ENCODE measurements around the gene MAPK13.
A peak's percentile ranks its signal among the peaks of the same experiment; 100 is the strongest.

MAPK13 gene

DNA sequence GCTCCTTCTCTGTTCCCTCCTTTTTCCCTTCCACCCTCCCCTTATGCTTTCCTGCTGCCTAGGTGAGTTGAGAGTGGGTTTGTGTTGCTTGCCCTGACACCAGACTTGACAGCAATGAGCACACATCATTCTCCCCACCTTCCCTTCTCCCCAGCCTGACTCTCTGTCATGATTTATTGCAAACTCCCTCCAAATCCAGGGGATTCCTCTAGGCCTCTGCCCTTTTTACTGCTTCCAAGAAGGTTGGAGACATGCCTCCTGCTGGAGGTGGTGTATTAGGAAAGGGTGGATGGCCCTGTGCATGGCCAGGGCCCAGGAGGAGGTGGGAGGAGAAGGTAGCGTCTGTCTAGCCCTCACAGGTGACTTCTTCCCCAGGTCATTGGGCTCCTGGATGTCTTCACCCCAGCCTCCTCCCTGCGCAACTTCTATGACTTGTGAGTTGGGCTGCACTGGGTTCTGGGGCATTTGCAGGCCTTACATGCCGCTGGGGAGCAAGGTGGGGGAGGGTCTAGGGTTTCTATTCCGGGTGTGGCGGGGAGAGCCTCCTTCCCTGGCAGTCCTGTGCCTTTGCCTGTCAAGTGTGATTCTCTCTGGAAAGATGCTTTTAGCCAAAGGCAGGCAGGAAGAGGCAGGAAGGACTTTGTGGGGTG, 2.1 kb downstream of the MAPK13 start:
- DNase-seq (ENCODE audit: low spot score) = no peak
- TF ChIP-seq, protein P1, sequence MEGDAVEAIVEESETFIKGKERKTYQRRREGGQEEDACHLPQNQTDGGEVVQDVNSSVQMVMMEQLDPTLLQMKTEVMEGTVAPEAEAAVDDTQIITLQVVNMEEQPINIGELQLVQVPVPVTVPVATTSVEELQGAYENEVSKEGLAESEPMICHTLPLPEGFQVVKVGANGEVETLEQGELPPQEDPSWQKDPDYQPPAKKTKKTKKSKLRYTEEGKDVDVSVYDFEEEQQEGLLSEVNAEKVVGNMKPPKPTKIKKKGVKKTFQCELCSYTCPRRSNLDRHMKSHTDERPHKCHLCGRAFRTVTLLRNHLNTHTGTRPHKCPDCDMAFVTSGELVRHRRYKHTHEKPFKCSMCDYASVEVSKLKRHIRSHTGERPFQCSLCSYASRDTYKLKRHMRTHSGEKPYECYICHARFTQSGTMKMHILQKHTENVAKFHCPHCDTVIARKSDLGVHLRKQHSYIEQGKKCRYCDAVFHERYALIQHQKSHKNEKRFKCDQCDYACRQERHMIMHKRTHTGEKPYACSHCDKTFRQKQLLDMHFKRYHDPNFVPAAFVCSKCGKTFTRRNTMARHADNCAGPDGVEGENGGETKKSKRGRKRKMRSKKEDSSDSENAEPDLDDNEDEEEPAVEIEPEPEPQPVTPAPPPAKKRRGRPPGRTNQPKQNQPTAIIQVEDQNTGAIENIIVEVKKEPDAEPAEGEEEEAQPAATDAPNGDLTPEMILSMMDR (IDR thresholded peaks at IDR 0.05; ENCODE audit: borderline replicate concordance, control extremely low read depth, extremely low read depth, insufficient read depth, missing control alignments) = no peak
- in situ Hi-C loops (cut with MboI; ENCODE audit: low sequenced_read_pairs, unreplicated experiment) = no loop called here

DNA sequence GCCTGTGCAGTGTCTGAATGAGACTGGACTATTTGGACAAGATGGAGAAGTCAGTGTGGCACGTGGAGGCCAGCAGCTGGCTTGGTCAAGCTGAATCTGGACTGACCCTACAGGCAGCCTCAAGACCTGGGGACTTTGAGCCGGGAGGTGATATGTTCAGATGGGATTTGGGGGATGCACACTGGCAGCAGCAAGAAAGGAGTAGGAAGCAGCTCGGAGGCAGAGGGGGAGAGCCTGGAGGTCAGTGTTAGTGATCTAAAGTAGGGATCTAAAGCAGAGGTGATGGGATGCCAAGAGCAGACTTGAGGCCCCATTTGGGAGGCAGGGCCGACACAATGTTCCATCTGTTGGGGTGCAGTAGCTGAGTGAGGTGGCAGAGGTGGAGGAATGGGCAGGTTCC, 2.8 kb downstream of the MAPK13 start:
- no peak for DNase-seq (ENCODE audit: low spot score)
- in situ Hi-C loops (cut with MboI; ENCODE audit: low sequenced_read_pairs, unreplicated experiment) = no loop called here
- TF ChIP-seq, protein P1 (IDR thresholded peaks at IDR 0.05; ENCODE audit: borderline replicate concordance, control extremely low read depth, extremely low read depth, insufficient read depth, missing control alignments) = no peak

DNA sequence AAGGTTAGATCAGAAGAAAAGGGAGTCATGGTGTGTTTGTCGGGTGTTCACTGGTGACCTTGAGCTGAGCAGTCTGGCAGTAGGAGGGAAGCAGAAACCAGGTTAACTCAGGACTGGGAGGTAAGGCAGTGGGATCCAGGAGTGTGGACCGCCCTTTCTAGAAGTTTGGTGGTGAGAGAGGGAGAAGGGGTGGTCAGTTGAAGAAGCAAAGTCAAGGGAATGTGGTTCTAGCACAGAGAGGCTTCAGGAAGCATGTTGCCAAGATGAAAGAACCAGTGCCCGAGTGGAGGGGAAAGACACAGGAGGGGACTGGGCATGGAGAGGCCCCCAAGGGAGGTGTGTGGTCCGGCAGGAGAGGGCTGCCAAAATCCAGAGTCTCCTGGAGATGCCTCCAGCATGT, 3.6 kb downstream of the MAPK13 start:
- no peak for DNase-seq (ENCODE audit: low spot score)
- TF ChIP-seq, protein P1 (IDR thresholded peaks at IDR 0.05; ENCODE audit: borderline replicate concordance, control extremely low read depth, extremely low read depth, insufficient read depth, missing control alignments) = no peak
- in situ Hi-C loops (cut with MboI; ENCODE audit: low sequenced_read_pairs, unreplicated experiment) = no loop called here

DNA sequence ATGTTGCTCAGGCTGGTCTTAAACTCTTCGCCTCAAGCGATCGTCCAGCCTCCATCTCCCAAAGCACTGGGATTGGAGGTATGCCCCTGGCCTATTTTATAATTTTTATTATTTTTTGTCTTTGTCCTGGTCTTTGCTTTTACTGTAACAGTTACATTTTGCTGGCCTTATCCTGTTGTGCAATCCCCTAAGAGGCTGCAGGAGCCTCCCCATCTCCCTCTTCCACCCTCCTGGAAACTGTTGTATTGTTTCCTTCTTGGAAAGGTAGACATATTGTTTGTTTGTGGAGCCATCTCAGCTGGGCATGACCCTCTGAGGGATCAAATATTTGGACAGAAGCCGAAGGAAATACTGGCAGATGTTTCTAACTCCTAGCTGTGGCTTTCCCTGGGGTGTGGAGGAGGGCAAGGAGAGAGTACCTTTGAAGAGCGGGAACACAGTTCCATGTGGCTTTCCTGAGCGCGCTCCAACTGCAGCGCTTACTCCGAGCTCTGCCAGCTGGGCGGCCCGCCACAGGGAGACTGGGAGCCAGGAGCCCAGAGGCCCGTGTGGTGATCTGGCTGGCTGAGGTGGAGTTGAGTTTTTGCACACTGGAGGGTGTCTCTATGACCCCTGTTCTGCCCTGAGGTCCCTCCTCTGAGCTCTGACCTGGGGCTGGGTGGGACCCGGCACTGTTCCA, 4.9 kb downstream of the MAPK13 start:
- no peak for DNase-seq (ENCODE audit: low spot score)
- in situ Hi-C loops (cut with MboI; ENCODE audit: low sequenced_read_pairs, unreplicated experiment) = no loop called here
- TF ChIP-seq, protein P1 (IDR thresholded peaks at IDR 0.05; ENCODE audit: borderline replicate concordance, control extremely low read depth, extremely low read depth, insufficient read depth, missing control alignments) = no peak

DNA sequence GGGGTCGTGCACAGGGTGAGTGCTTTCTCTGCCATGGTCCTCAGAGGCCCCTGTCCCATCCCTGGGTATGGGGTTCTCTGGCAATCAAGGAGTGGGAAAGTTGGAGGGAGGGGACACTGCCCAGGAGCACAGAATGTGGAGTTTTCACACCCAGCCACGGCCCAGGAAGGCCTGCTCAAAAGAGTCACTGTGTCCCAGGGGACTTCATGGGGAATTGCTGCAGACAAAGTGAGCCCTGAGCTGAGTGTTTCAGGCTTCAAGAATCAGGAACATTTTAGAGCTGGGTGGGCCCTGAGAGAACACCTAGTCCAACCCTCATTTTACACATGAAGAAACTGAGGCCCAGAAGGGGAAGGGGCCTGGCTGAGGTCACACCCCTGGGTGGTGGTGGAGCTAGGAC, 5.7 kb downstream of the MAPK13 start:
- in situ Hi-C loops (cut with MboI; ENCODE audit: low sequenced_read_pairs, unreplicated experiment) = no loop called here
- TF ChIP-seq, protein P1 (IDR thresholded peaks at IDR 0.05; ENCODE audit: borderline replicate concordance, control extremely low read depth, extremely low read depth, insufficient read depth, missing control alignments) = no peak
- peak; percentile 53 for DNase-seq (ENCODE audit: low spot score)

DNA sequence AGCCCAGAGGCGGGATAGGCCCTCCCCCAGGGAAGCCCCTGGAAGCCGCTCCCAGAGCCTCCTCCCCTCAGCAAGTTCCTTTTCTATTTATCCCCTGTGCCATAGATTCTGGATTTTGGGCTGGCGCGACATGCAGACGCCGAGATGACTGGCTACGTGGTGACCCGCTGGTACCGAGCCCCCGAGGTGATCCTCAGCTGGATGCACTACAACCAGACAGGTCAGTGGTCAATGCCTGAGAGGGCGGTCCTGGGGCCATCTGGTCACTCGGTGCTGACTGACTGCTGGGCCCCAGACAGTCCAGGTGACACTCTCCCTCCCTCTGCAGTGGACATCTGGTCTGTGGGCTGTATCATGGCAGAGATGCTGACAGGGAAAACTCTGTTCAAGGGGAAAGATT, 6.2 kb downstream of the MAPK13 start:
- DNase-seq (ENCODE audit: low spot score) = no peak
- in situ Hi-C loops (cut with MboI; ENCODE audit: low sequenced_read_pairs, unreplicated experiment) = no loop called here

More for the DNA sequence above, 6.2 kb downstream of the MAPK13 start:
- TF ChIP-seq, protein P1 (IDR thresholded peaks at IDR 0.05; ENCODE audit: borderline replicate concordance, control extremely low read depth, extremely low read depth, insufficient read depth, missing control alignments) = no peak
